ENCODE measurements around the gene TENT5A.
"Not testable (repeated sequence)": the region's sequence is repeated elsewhere in the genome, so short reads cannot be mapped to it uniquely, and the experiment has no call there.

The TENT5A gene

GRCh38 chr6:81744131-81744530 is 8.3 kb downstream of the TENT5A start:
- TF ChIP-seq POLR2AphosphoS5 (IDR thresholded peaks at IDR 0.05; ENCODE audit: low read depth, low read length) (no peak), PAX5 (IDR thresholded peaks at IDR 0.05; ENCODE audit: insufficient read depth, low read length, severe bottlenecking) (no peak), POU2F2 (IDR thresholded peaks at IDR 0.05; ENCODE audit: low read depth, low read length) (no peak), SPI1 (IDR thresholded peaks at IDR 0.05; ENCODE audit: low read depth, low read length) (no peak), TAF1 (IDR thresholded peaks at IDR 0.05; ENCODE audit: low read depth, low read length) (no peak), POLR2A (IDR thresholded peaks at IDR 0.05; ENCODE audit: low read depth, low read length) (no peak)
- DNase-seq (ENCODE audit: insufficient read length, low spot score) (no peak), FAIRE-seq (no peak)

- FAIRE-seq (no peak), DNase-seq (ENCODE audit: insufficient read length, low spot score) (no peak)
- no peak for TF ChIP-seq POU2F2 (IDR thresholded peaks at IDR 0.05; ENCODE audit: low read depth, low read length)
Observed at GRCh38 chr6:81743649-81744048, 8.8 kb downstream of the TENT5A start.

DNA sequence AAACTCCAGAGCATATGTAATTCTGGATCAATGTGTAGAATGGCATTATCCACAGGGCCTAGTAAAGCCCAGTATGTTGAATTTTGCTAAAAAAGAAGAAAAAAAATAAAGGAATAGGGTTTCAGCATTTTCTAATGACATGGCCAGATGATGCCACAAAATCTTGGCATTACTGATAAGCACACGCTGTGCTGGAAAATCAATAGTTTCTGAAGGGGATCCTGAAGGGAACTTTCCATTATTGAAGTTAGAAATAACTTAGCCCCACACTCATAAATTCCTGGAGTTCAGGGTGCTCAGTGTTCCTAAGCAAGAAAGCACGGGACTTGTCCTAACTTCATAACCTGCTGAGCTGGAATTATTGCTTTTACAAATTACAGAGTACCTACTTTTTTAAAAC is 10.8 kb downstream of the TENT5A start:
- FAIRE-seq (no peak), DNase-seq (ENCODE audit: insufficient read length, low spot score) (no peak)
- TF ChIP-seq POLR2A (IDR thresholded peaks at IDR 0.05; ENCODE audit: low read depth, low read length) (no peak), PAX5 (IDR thresholded peaks at IDR 0.05; ENCODE audit: insufficient read depth, low read length, severe bottlenecking) (no peak), POLR2AphosphoS5 (IDR thresholded peaks at IDR 0.05; ENCODE audit: low read depth, low read length) (no peak), SPI1 (IDR thresholded peaks at IDR 0.05; ENCODE audit: low read depth, low read length) (no peak), TAF1 (IDR thresholded peaks at IDR 0.05; ENCODE audit: low read depth, low read length) (no peak), POU2F2 (IDR thresholded peaks at IDR 0.05; ENCODE audit: low read depth, low read length) (no peak)

GRCh38 chr6:81740591-81740990 is 11.9 kb downstream of the TENT5A start:
- DNase-seq (ENCODE audit: insufficient read length, low spot score); FAIRE-seq: not testable (repeated sequence)

GRCh38 chr6:81739230-81740195 is 13.0 kb downstream of the TENT5A start:
- TF ChIP-seq TAF1 (IDR thresholded peaks at IDR 0.05; ENCODE audit: low read depth, low read length): no peak
- DNase-seq (ENCODE audit: insufficient read length, low spot score): no peak
- no peak for FAIRE-seq

DNA sequence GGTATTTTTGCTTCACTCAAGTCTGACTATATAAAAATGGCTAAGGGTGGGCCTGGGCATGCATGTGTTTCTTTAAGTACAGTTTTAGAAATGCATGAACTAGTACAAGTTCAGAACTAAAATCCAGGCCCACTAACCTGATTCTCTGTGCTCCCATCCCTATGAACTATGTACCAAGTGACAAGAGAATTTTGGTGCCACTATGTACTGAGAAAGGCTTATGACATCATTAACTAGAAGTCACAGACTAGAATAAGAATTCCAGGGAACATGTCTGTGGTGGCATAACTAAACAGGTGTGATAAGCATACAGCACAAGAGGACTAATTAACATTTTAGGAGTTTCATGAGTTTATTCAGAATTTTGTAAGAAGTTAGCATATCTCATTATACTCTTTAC is 16.1 kb downstream of the TENT5A start:
- DNase-seq (ENCODE audit: insufficient read length, low spot score) (no peak), FAIRE-seq (no peak)
- TF ChIP-seq SPI1 (IDR thresholded peaks at IDR 0.05; ENCODE audit: low read depth, low read length): no peak
- no peak for TF ChIP-seq PAX5 (IDR thresholded peaks at IDR 0.05; ENCODE audit: insufficient read depth, low read length, severe bottlenecking)
- TF ChIP-seq POU2F2 (IDR thresholded peaks at IDR 0.05; ENCODE audit: low read depth, low read length): no peak
- no peak for TF ChIP-seq TAF1 (IDR thresholded peaks at IDR 0.05; ENCODE audit: low read depth, low read length)
- no peak for TF ChIP-seq POLR2A (IDR thresholded peaks at IDR 0.05; ENCODE audit: low read depth, low read length)
- no peak for TF ChIP-seq POLR2AphosphoS5 (IDR thresholded peaks at IDR 0.05; ENCODE audit: low read depth, low read length)

DNA sequence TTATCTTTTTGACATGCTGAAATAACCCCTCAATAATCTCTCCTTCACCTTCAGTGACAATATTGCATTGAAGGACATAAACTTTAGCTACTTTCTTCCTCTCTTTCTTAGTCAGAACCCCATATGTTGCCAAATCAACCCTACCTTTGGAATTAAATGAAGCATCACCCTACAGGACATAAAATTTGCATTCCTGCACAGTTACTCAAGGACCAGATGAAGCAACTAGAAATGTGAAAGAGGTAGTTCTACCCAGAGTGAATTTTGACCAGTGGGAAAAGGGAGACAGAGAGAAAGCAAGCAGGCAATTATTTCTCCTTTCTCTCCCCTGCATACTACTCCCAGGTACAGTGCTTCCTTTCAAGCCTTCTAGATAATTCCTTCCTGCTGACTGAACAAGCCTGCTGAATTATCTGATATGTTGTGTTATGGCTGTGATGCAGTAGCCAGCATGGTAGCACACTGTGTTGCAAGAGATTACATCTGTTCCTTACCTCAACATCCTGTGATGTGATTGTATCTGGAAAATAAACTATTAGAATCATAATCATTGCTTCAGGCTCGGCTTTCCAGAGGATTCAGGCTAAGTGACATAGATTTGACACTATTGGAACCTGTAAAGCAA is 16.6 kb downstream of the TENT5A start:
- TF ChIP-seq SPI1 (IDR thresholded peaks at IDR 0.05; ENCODE audit: low read depth, low read length) (no peak), POU2F2 (IDR thresholded peaks at IDR 0.05; ENCODE audit: low read depth, low read length) (no peak), PAX5 (IDR thresholded peaks at IDR 0.05; ENCODE audit: insufficient read depth, low read length, severe bottlenecking) (no peak), TAF1 (IDR thresholded peaks at IDR 0.05; ENCODE audit: low read depth, low read length) (no peak), POLR2AphosphoS5 (IDR thresholded peaks at IDR 0.05; ENCODE audit: low read depth, low read length) (no peak), POLR2A (IDR thresholded peaks at IDR 0.05; ENCODE audit: low read depth, low read length) (no peak)
- FAIRE-seq (no peak), DNase-seq (ENCODE audit: insufficient read length, low spot score) (no peak)

- DNase-seq (ENCODE audit: insufficient read length, low spot score) (no peak), FAIRE-seq (no peak)
- no peak for TF ChIP-seq PAX5 (IDR thresholded peaks at IDR 0.05; ENCODE audit: insufficient read depth, low read length, severe bottlenecking)
Observed at GRCh38 chr6:81734500-81735150, 17.9 kb downstream of the TENT5A start.

GRCh38 chr6:81734081-81734480 is 18.4 kb downstream of the TENT5A start:
- no peak for TF ChIP-seq SPI1 (IDR thresholded peaks at IDR 0.05; ENCODE audit: low read depth, low read length)
- TF ChIP-seq PAX5 (IDR thresholded peaks at IDR 0.05; ENCODE audit: insufficient read depth, low read length, severe bottlenecking): no peak
- no peak for TF ChIP-seq POU2F2 (IDR thresholded peaks at IDR 0.05; ENCODE audit: low read depth, low read length)
- TF ChIP-seq POLR2A (IDR thresholded peaks at IDR 0.05; ENCODE audit: low read depth, low read length): no peak
- DNase-seq (ENCODE audit: insufficient read length, low spot score) (no peak), FAIRE-seq (no peak)

- FAIRE-seq: no peak
- DNase-seq (ENCODE audit: insufficient read length, low spot score): no peak
- TF ChIP-seq POLR2AphosphoS5 (IDR thresholded peaks at IDR 0.05; ENCODE audit: low read depth, low read length) (no peak), POU2F2 (IDR thresholded peaks at IDR 0.05; ENCODE audit: low read depth, low read length) (no peak), TAF1 (IDR thresholded peaks at IDR 0.05; ENCODE audit: low read depth, low read length) (no peak), POLR2A (IDR thresholded peaks at IDR 0.05; ENCODE audit: low read depth, low read length) (no peak), PAX5 (IDR thresholded peaks at IDR 0.05; ENCODE audit: insufficient read depth, low read length, severe bottlenecking) (no peak), SPI1 (IDR thresholded peaks at IDR 0.05; ENCODE audit: low read depth, low read length) (no peak)
Observed at GRCh38 chr6:81731814-81732213, 20.7 kb downstream of the TENT5A start.
